Hematopoietic multipotent progenitor cell treated with erythropoietin and hydrocortisone succinate and interleukin-3 and kit ligand, for 15 days (in vitro differentiated cells): Measurements from ENCODE around the gene TMEM190.
"Not testable (repeated sequence)": the region's sequence is repeated elsewhere in the genome, so short reads cannot be mapped to it uniquely, and the experiment has no call there.

Experiments
- DNase-seq: peaks from one replicate; pipeline ENCODE4 v3.0.0-alpha.2; 2015; ENCODE audit warnings: low spot score

TMEM190 gene

DNA sequence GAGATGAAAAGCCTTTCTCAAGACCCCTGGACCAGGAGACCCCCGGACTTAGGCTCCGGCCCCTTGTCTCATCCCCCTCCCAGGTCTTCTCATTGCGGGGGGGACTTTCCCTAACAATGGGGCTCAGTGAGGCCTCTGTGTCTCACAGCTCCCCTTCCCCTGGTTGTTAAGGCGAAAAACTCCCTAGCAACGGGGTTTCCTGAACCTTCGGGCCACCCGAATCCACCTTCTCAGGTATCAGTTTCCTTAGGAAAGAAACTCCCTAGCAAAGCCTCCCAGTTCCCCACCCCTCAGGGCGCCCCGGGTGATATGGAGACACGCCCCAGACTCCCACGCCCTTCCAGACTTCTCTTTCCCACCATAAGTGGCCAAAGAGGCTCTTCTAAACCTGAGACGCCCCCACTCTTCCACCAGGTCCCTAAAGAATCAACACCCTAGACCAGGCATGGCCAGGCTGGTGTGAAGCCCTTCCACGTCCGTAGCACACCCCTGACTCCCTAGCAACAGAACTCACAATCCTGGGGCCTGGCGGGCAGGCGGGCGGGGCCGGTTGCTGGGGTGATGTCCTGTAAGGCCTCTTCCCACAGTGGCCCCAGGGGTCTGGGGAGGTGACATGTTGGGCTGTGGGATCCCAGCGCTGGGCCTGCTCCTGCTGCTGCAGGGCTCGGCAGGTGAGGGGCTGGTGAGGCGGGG is at the start of gene TMEM190:
Gene TMEM190 (plus strand): TSS at position 586 of the 693 bp plus-strand sequence. CDS start 28 bp downstream, at position 614.
- DNase-seq, result no peak

DNA sequence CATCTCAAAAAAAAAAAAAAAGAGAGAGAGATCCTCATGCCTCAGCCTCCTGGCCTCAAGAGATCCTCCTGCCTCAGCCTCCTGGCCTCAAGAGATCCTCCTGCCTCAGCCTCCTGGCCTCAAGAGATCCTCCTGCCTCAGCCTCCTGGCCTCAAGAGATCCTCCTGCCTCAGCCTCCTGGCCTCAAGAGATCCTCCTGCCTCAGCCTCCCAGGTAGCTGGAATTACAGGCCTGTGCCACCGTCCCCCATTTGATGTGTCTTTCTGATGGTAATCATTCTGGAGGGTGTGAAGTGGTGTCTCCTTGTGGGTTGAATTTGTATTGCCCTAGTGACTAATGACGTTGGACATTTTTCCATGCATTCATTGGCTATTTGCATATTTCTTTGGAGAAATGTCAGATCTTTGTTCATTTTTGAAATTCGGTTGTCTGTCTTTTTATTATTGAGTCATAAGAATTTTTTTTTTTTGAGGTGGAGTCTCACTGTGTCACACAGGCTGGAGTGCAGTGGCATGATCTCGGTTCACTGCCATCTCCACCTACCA is 47.8 kb upstream of the TMEM190 start:
- DNase-seq, result peak; percentile 20

DNA sequence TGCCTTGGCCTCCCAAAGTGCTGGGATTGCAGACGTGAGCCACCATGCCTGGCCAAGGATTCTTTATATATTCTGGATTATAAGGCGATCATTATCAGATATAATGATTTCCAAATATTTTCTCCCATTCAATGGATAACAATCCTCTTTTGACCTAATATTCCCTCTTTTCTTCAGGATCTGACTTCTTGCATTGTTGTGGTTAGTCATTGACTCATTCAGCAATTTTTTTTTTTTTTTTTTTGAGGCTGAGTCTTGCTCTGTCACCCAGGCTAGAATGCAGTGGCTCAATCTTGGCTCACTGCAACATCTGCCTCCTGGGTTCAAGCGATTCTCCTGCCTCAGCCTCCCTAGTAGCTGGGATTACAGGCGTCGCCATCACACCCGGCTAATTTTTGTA is 46.8 kb upstream of the TMEM190 start:
- not testable (repeated sequence) for DNase-seq

DNA sequence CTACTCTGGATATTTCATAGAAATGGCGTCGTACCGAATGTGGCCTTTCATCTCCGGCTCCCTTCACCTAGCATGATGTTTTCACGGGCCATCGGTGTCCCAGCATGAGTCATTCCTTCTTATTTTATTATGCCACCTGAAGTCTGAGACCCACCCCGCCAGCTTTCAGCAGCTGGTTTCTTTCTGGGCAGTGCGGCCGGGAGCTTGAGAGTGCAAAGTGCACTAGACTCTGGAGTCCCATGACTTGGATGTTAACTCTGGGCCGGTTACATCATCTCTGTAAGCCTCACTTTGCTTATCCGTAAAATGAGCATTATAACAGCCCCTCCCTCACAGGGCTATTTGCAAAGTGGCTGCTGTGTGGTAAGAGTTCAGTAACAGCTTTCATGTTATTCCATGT is 42.8 kb upstream of the TMEM190 start:
- no peak for DNase-seq

DNA sequence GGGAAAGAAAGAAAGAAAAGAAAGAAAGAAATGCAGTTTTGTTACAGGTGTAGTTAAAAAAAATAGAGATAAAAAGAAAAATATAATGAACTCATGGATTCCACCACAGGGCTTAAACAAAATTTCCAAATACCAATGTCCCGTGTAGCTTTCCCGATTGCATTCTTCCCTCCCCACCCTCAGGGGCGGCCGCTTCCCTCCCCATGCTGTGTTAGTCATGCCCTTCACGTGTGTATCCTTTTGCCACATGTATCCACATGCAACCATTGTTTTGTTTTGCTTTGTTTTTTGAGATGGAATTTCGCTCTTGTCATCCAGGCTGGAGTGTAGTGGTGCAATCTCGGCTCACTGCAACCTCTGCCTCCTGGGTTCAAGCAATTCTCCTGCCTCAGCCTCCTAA is 40.5 kb upstream of the TMEM190 start:
- DNase-seq, result no peak

DNA sequence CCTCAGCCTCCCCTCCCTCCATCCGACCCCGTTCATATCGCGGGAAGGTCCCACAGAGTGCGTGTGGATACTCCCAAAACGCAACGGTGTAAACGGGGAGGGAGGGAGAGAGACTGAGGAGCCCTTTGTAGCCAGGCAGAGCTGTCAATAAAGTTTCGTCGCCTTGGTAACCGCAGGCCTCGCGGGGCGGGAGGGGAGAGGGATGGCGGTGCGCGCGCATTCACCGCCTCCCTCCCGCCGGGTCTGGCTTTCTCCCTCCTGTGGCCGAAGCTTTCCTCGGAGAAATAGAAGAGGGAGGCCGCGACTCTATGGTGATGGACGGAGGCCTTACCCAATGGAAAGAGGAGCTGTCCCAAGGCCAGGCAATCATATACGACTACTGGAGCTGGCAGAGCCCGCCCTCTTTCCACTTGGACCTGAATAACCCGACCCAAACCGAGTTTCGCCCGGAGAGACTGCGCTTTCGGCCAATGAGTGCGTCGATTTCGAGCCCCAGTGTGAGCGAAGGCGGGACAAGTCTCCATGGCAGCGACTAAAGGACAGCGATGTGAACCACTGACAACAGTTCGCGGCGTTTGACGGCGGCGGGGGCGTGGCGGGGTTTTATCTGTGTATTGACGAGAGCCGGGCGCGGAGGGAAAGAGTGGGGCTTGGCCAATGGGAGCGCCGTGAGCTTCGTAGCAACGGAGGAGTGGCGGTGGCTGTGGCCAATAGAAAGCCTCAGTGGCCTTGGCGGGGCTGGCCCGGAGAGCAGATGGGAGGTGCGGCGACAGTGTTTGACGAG is 37.3 kb upstream of the TMEM190 start, which contains the start of gene KMT5C:
Gene KMT5C (plus strand): TSS at position 772 of the 784 bp plus-strand sequence. CDS start 2,061 bp downstream, outside the sequence.
- peak; percentile 100 for DNase-seq

GRCh38 chr19:55339889-55340783 is 36.5 kb upstream of the TMEM190 start:
- DNase-seq, result peak; percentile 15

- DNase-seq, result peak; percentile 21
Observed at GRCh38 chr19:55340784-55341147, 35.9 kb upstream of the TMEM190 start.

GRCh38 chr19:55341171-55341588 is 35.4 kb upstream of the TMEM190 start:
- peak; percentile 71 for DNase-seq

GRCh38 chr19:55341595-55342531 is 34.8 kb upstream of the TMEM190 start:
- no peak for DNase-seq

GRCh38 chr19:55344444-55344843 is 32.2 kb upstream of the TMEM190 start:
- peak; percentile 26 for DNase-seq

DNA sequence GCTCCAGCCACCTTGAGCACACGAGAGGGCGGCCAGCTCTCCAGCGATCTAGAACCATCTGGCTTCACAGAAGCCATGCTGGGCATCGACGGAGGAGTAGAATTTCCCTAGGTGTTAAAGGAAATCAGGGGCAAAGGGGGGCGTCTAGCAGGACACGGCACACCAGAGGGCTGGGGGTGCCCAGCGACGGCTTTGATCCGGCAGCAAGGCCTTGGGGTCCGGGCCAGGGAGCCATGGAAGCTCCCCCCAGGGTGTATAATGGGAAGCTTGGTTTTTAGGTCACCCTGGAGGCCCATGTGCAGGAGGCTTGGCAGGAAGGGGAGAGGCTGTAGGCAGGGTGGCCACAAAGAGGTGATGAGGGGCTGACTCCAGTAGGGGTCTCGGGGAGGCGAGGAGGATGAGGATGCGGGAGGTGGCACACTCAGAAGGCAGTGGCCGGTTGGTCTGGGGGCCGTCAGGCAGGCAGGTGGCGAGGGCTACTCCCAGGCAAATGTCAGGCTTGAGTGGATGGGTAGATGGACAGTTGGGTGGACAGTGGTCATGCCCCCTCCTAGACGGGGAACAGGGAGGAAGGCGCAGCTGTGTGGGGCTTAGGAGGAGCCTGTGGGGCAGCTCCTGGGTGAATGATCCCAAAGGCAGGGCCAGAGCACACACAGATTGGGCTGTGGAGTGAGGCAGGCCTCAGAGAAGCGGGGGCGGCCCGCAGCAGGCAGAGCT is 31.4 kb upstream of the TMEM190 start:
- DNase-seq, result no peak

GRCh38 chr19:55345818-55346724 is 30.6 kb upstream of the TMEM190 start:
- DNase-seq, result peak; percentile 70

- DNase-seq, result no peak
Observed at GRCh38 chr19:55346725-55347441, 29.7 kb upstream of the TMEM190 start.

- DNase-seq, result no peak
Observed at GRCh38 chr19:55347442-55348009, 29.1 kb upstream of the TMEM190 start.

GRCh38 chr19:55348317-55349034 is 28.1 kb upstream of the TMEM190 start:
- no peak for DNase-seq

DNA sequence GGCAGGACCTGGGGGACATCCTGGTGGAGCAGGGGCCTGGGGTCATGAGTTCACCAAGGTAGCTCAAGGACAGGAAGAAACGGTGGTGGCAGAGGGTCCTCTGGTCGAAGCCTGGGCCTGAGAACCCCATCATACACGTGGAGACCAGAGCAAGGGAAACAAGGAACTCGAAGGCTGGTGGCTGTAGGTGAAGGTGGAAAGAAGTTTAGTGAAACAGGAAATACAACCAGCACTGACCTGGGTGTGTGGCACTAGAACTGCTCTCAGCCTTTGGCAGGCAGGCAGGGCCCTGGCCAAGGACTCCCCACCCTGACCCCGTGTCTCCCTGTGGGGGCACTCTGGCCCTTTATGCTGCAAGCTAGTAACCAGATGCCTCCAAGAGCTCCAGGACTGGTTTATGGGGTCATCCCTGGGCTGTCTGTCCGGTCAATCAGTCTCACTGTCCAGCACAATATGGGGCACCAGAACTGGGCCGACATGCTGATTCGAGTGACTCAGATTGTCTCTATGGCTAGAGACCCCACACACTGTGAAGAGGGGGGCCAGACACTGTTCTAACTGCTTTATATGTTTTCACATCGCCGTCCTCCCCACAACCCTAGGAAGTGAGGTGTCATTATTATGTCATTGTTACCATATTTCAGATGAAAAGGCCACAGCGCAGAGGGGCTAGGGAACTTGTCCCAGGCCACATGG is 25.9 kb upstream of the TMEM190 start:
- DNase-seq, result no peak
